IPS-15b (cell line): Measurements from ENCODE around the gene KIAA1217.

ENCODE experiments used
- H3K27me3 ChIP-seq: one replicate; pipeline ENCODE4 v1.6.1; 2013; ENCODE audit warnings: low read length; ENCODE audit not compliant: control insufficient read depth, insufficient read depth
- H3K36me3 ChIP-seq: one replicate; pipeline ENCODE4 v1.6.1; 2013; ENCODE audit warnings: low read length; ENCODE audit not compliant: control insufficient read depth, insufficient read depth
- H3K4me1 ChIP-seq: one replicate; pipeline ENCODE4 v1.6.1; 2013; ENCODE audit warnings: mild to moderate bottlenecking, low read length; ENCODE audit not compliant: control insufficient read depth, insufficient read depth
- H3K4me3 ChIP-seq: one replicate; pipeline ENCODE4 v1.5.1; 2013; ENCODE audit warnings: low read depth, low read length
- H3K9ac ChIP-seq: one replicate; pipeline ENCODE4 v1.6.1; 2013; ENCODE audit warnings: low read depth, mild to moderate bottlenecking, low read length
- H3K9me3 ChIP-seq: one replicate; pipeline ENCODE4 v1.6.1; 2013; ENCODE audit warnings: mild to moderate bottlenecking, low read length; ENCODE audit not compliant: control insufficient read depth, insufficient read depth

Gene KIAA1217

GRCh38 chr10:24569828-24570657 lies 361.1 kb downstream of the KIAA1217 start:
- Histone ChIP-seq H3K4me3 (no peak overlapping the region), H3K9me3 (no peaks in the 10 kb centered on the region), H3K36me3 (no peaks in the 10 kb centered on the region), H3K9ac (no peak overlapping the region), H3K4me1 (no peaks in the 10 kb centered on the region), H3K27me3 (no peaks in the 10 kb centered on the region)

DNA sequence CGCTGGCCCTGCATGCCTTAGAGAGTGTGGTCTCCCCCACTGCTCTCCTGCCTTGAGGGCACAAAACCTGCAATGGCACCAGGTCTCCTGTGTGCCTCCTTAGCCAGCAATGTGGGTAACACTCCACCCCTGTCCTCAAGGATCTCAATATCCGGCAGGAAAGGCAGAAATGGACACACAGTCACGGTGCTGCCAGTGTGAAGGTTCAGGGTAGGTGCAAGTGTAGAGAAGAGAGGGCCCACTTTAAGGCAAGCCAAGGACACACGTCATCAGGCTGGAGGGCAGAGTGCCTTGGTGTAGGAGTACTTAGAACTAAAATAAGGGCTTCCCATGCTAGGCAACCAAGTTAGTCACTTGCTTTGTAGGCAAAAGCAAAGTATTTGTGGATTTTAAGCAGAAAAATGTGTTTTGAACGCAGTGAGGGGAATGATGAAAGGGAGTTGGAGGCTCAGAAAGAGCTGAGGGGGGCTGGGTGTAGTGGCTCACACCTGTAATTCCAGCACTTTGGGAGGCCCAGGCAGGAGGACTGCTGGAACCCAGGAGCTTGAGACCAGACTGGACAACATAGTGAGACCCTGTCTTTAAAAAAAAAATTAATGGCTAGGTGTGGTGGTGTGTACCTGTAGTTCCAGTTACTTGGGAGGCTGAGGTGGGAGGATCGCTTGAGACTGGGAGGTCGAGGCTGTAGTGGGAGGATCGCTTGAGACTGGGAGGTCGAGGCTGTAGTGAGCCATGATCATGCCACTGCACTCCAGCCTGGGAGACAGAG lies 361.9 kb downstream of the KIAA1217 start:
- H3K9me3 ChIP-seq: no peaks in the 10 kb centered on the region
- H3K27me3 ChIP-seq: no peaks in the 10 kb centered on the region
- H3K36me3 ChIP-seq: no peaks in the 10 kb centered on the region
- no peak overlapping the region for H3K4me3 ChIP-seq
- no peaks in the 10 kb centered on the region for H3K4me1 ChIP-seq
- no peak overlapping the region for H3K9ac ChIP-seq

GRCh38 chr10:24571870-24572450 lies 363.0 kb downstream of the KIAA1217 start:
- Histone ChIP-seq H3K27me3 (no peaks in the 10 kb centered on the region), H3K4me3 (no peak overlapping the region), H3K4me1 (no peaks in the 10 kb centered on the region), H3K9ac (no peak overlapping the region), H3K9me3 (no peaks in the 10 kb centered on the region), H3K36me3 (no peaks in the 10 kb centered on the region)

- Histone ChIP-seq H3K4me3 (no peak overlapping the region), H3K4me1 (no peaks in the 10 kb centered on the region)
These were observed 365.2 kb downstream of the KIAA1217 start for GRCh38 chr10:24574161-24574560.

DNA sequence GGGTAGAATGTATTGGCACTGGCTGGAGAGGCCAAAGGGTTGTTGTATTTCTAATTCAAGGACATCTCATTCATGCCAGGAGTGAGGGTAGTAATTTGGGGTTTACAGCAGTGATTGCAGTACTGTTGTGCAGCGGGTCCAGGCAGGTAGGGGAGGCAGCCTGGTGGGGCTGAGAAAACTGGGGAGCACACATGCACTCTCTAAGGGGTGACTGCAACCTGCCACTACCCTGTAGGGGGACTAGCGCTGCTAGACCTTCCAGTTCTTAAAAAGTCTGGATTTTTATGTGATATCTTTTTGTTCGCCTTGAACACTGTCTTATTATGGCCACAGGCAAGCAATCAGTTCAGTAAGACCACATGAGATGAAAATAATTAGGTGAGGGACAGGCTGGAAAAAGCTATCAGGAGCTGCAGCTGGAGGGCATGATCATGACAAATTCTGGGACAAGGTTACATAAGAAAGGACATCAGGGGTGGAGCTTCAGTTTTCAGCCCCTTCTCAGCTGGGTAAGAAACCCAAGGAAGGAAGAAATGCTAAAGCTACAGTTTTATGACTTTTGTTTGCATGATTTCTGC lies 365.7 kb downstream of the KIAA1217 start:
- Histone ChIP-seq H3K36me3 (no peaks in the 10 kb centered on the region), H3K4me3 (no peak overlapping the region), H3K27me3 (no peaks in the 10 kb centered on the region), H3K9me3 (no peaks in the 10 kb centered on the region), H3K9ac (no peak overlapping the region), H3K4me1 (peaks cover under 1% of the 10 kb centered on the region)

More at GRCh38 chr10:24574161-24574560, 365.2 kb downstream of the KIAA1217 start:
- no peaks in the 10 kb centered on the region for H3K27me3 ChIP-seq
- H3K9ac ChIP-seq: no peak overlapping the region
- H3K36me3 ChIP-seq: no peaks in the 10 kb centered on the region
- H3K9me3 ChIP-seq: no peaks in the 10 kb centered on the region

DNA sequence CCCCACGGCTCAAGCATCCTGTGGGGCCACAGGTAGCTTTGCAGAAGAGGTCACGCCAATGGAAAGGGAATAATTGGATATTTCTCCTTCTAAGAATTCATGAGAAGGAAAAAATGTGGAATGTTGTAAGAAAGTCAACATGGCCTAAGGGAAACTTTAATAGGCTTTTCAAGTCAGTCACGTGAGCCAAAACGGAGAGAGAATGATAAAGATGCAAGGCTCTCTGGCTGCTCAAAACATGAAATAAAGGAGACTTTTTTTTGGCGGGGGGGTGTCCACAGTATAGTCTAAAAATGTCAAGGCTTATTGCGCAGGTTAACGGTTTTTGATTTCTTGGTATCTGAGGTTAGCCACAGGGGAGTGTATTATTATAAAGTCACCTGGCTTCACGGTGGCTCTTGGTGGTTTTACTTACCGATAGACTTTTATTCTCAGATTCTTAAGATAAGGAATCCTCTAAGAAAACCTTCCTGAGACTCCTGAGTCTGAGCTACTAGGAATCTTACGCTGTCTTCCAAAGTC lies 366.6 kb downstream of the KIAA1217 start:
- H3K4me1 ChIP-seq: peaks cover 4% of the 10 kb centered on the region
- no peaks in the 10 kb centered on the region for H3K9me3 ChIP-seq
- H3K9ac ChIP-seq: no peak overlapping the region
- H3K36me3 ChIP-seq: no peaks in the 10 kb centered on the region
- no peaks in the 10 kb centered on the region for H3K27me3 ChIP-seq
- no peak overlapping the region for H3K4me3 ChIP-seq

DNA sequence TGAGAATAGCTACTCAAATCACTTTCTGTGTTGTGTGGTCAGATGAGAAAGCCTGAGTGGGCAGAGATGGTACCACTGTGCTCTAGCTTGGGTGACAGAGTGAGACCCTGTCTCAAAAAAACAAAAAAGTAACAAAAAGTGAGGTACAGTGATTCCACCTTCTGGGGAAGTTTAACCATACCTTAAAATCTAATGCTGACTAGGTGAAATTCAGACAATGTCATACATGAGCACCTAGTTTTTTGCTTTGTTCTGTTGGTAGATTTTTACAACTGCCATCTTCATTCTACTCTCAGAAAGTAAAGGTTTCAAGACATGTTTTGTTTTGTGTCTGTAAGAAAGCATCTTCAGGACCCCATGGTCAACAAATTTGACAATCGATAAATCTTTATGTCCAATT lies 370.5 kb downstream of the KIAA1217 start:
- no peaks in the 10 kb centered on the region for H3K9me3 ChIP-seq
- H3K4me3 ChIP-seq: no peak overlapping the region
- H3K36me3 ChIP-seq: no peaks in the 10 kb centered on the region
- no peaks in the 10 kb centered on the region for H3K27me3 ChIP-seq
- no peak overlapping the region for H3K9ac ChIP-seq
- H3K4me1 ChIP-seq: peaks cover 4% of the 10 kb centered on the region

- no peaks in the 10 kb centered on the region for H3K9me3 ChIP-seq
- no peak overlapping the region for H3K4me3 ChIP-seq
- no peak overlapping the region for H3K9ac ChIP-seq
- no peaks in the 10 kb centered on the region for H3K36me3 ChIP-seq
- H3K4me1 ChIP-seq: peaks cover 4% of the 10 kb centered on the region
- H3K27me3 ChIP-seq: no peaks in the 10 kb centered on the region
These were observed 371.0 kb downstream of the KIAA1217 start for GRCh38 chr10:24579906-24580305.

DNA sequence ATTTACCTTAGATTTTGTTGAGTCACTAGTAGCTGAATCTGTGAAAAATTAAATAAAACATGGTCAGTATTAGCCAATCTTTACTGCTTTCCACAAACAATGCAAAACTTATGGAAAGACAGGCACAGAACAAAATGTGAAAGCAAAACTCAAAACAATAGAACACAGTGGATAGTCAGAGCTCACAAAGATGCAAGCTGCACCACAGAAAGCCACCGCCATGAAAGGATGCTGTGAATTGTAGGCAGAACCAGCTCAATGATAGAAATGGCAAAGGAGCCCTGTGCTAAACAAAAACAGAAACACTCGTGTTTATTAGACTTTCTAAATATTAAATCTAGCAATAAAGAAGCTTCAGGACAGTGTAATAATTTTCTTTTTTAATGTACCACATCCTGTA lies 380.3 kb downstream of the KIAA1217 start:
- Histone ChIP-seq H3K36me3 (no peaks in the 10 kb centered on the region), H3K4me3 (no peak overlapping the region)

GRCh38 chr10:24590697-24591457 lies 381.9 kb downstream of the KIAA1217 start:
- Histone ChIP-seq H3K27me3 (no peaks in the 10 kb centered on the region), H3K4me3 (no peak overlapping the region), H3K36me3 (no peaks in the 10 kb centered on the region), H3K4me1 (no peaks in the 10 kb centered on the region), H3K9me3 (no peaks in the 10 kb centered on the region), H3K9ac (no peak overlapping the region)

More for the DNA sequence above, 380.3 kb downstream of the KIAA1217 start:
- no peaks in the 10 kb centered on the region for H3K27me3 ChIP-seq
- no peak overlapping the region for H3K9ac ChIP-seq
- no peaks in the 10 kb centered on the region for H3K4me1 ChIP-seq
- no peaks in the 10 kb centered on the region for H3K9me3 ChIP-seq
